Pons (tissue), 1 donor: ENCODE results near the gene NPIPA7.
"Not testable (repeated sequence)": the region's sequence is repeated elsewhere in the genome, so short reads cannot be mapped to it uniquely, and the experiment has no call there.

Experiments
- DNase-seq: peaks from one replicate; pipeline ENCODE4 v3.0.0-alpha.2; 2016; ENCODE audit warnings: low spot score

Gene NPIPA7

GRCh38 chr16:16378840-16379239 is at the start of gene NPIPA7:
TSS of gene NPIPA7 (plus strand) at chr16:16379140. CDS start at chr16:16379245, 105 bp downstream.
- DNase-seq = not testable (repeated sequence)

GRCh38 chr16:16331466-16331865 is 47.5 kb upstream of the NPIPA7 start:
- not testable (repeated sequence) for DNase-seq

GRCh38 chr16:16357556-16357955 is 21.4 kb upstream of the NPIPA7 start:
- DNase-seq = not testable (repeated sequence)

GRCh38 chr16:16358539-16359240 is 20.2 kb upstream of the NPIPA7 start:
- DNase-seq = not testable (repeated sequence)

GRCh38 chr16:16363595-16363994 is 15.3 kb upstream of the NPIPA7 start:
- not testable (repeated sequence) for DNase-seq

GRCh38 chr16:16364100-16364499 is 14.8 kb upstream of the NPIPA7 start:
- not testable (repeated sequence) for DNase-seq

- not testable (repeated sequence) for DNase-seq
These were observed 14.2 kb upstream of the NPIPA7 start for GRCh38 chr16:16364701-16365100.

- not testable (repeated sequence) for DNase-seq
These were observed 13.6 kb upstream of the NPIPA7 start for GRCh38 chr16:16365319-16365718.

GRCh38 chr16:16365851-16366250 is 13.1 kb upstream of the NPIPA7 start:
- DNase-seq = not testable (repeated sequence)

GRCh38 chr16:16366552-16367284 is 12.2 kb upstream of the NPIPA7 start:
- not testable (repeated sequence) for DNase-seq

- not testable (repeated sequence) for DNase-seq
These were observed 11.7 kb upstream of the NPIPA7 start for GRCh38 chr16:16367285-16367628.

- not testable (repeated sequence) for DNase-seq
These were observed 9.7 kb upstream of the NPIPA7 start for GRCh38 chr16:16369081-16369856.

- not testable (repeated sequence) for DNase-seq
These were observed 7.7 kb upstream of the NPIPA7 start for GRCh38 chr16:16371136-16371735.

GRCh38 chr16:16374192-16374591 is 4.7 kb upstream of the NPIPA7 start:
- not testable (repeated sequence) for DNase-seq

- DNase-seq = not testable (repeated sequence)
These were observed 20.7 kb downstream of the NPIPA7 start for GRCh38 chr16:16399685-16400084.

- DNase-seq = not testable (repeated sequence)
These were observed 23.4 kb downstream of the NPIPA7 start for GRCh38 chr16:16402333-16402732.

- DNase-seq = not testable (repeated sequence)
These were observed 25.3 kb downstream of the NPIPA7 start for GRCh38 chr16:16404283-16404682.

GRCh38 chr16:16405421-16405820 is 26.5 kb downstream of the NPIPA7 start:
- DNase-seq = not testable (repeated sequence)

- not testable (repeated sequence) for DNase-seq
These were observed 29.5 kb downstream of the NPIPA7 start for GRCh38 chr16:16408430-16408829.

- not testable (repeated sequence) for DNase-seq
These were observed 34.8 kb downstream of the NPIPA7 start for GRCh38 chr16:16413773-16414172.

GRCh38 chr16:16417071-16417470 is 38.1 kb downstream of the NPIPA7 start:
- DNase-seq = not testable (repeated sequence)
